Fibroblast of mammary gland (primary cell): ENCODE results near the gene ODC1.

Source experiments
- DNase-seq: peaks from one replicate; pipeline ENCODE4 v3.0.0-alpha.2; 2010; ENCODE audit warnings: low read depth
- H3K4me3 ChIP-seq: 2 replicates; pipeline ENCODE4 v1.5.1; 2011; ENCODE audit warnings: low read depth, mild to moderate bottlenecking, low read length, moderate library complexity; ENCODE audit not compliant: control insufficient read depth
- CTCF ChIP-seq: conservative IDR thresholded peaks from 2 replicates; pipeline ENCODE4 v1.5.1; 2011; ENCODE audit warnings: low read depth, low read length, inconsistent platforms; ENCODE audit not compliant: control insufficient read depth, insufficient read depth

The ODC1 gene

GRCh38 chr2:10434886-10435819 lies 13.0 kb downstream of the ODC1 start:
- TF ChIP-seq CTCF, result peak; percentile 88
- peak; percentile 59 for DNase-seq

GRCh38 chr2:10433947-10434885 lies 13.9 kb downstream of the ODC1 start:
- DNase-seq, result no peak
- no peak overlapping the region for H3K4me3 ChIP-seq
- TF ChIP-seq CTCF, result no peak

More at GRCh38 chr2:10434886-10435819, 13.0 kb downstream of the ODC1 start:
- no peak overlapping the region for H3K4me3 ChIP-seq

GRCh38 chr2:10433264-10433946 lies 14.7 kb downstream of the ODC1 start:
- TF ChIP-seq CTCF, result no peak
- DNase-seq, result no peak
- no peak overlapping the region for H3K4me3 ChIP-seq

- no peak for DNase-seq
These were observed 15.6 kb downstream of the ODC1 start for GRCh38 chr2:10432311-10433181.

GRCh38 chr2:10431797-10432196 lies 16.3 kb downstream of the ODC1 start:
- H3K4me3 ChIP-seq, result no peak overlapping the region
- no peak for TF ChIP-seq CTCF
- DNase-seq, result no peak

More at GRCh38 chr2:10432311-10433181, 15.6 kb downstream of the ODC1 start:
- no peak overlapping the region for H3K4me3 ChIP-seq
- no peak for TF ChIP-seq CTCF
